HEK293 (cell line): ENCODE data around the gene ZBTB25.

Experiments used
- CTCF ChIA-PET: fragments of 350-600 bp; formaldehyde crosslinking; extraction: SDS; loops from one replicate; lab custom pipeline; 2021; ENCODE audit warnings: antibody characterized with exemption; lab: Yijun Ruan, JAX
- POLR2A ChIA-PET: fragments of 300-600 bp; formaldehyde crosslinking; extraction: SDS; loops from one replicate; lab custom pipeline; 2020; ENCODE audit warnings: antibody characterized with exemption, inconsistent platforms; lab: Yijun Ruan, JAX
- H3K27ac ChIP-seq: fragments of 200-500 bp; sonication (Bioruptor generic); 2 replicates; pipeline ENCODE4 v1.5.1; 2014; ENCODE audit warnings: low read depth, low read length, control low read depth, inconsistent platforms; ENCODE audit errors: extremely low read depth
- H3K36me3 ChIP-seq, 2 experiments: fragments of 200-500 bp in 1 of 2; sonication (Bioruptor generic) in 1 of 2; 1 replicate in 1 of 2; 2 replicates in 1 of 2; pipeline ENCODE4 v1.5.1; 2014 to 2017; ENCODE audit warnings: inconsistent platforms in 2 of 2, low read length in 2 of 2; ENCODE audit not compliant: control insufficient read depth in 2 of 2, insufficient read depth in 1 of 2
- H3K4me1 ChIP-seq: fragments of 200-500 bp; sonication (Bioruptor generic); 2 replicates; pipeline ENCODE4 v1.5.1; 2014; ENCODE audit warnings: mild to moderate bottlenecking, low read length, inconsistent platforms; ENCODE audit not compliant: control insufficient read depth, insufficient read depth
- H3K4me3 ChIP-seq: 2 replicates; pipeline ENCODE4 v1.5.1; 2011; ENCODE audit warnings: low read depth, mild to moderate bottlenecking, control low read depth, low read length, moderate library complexity
- H3K9me3 ChIP-seq: fragments of 200-500 bp; sonication (Bioruptor generic); 2 replicates; pipeline ENCODE4 v1.5.1; 2014; ENCODE audit warnings: low read depth, low read length, inconsistent platforms; ENCODE audit not compliant: control insufficient read depth, insufficient read depth
- GFI1B ChIP-seq: fragments of 450-650 bp; formaldehyde crosslinking; IDR thresholded peaks from 2 replicates; pipeline ENCODE4 v1.5.1; 2016; ENCODE audit warnings: missing biosample characterization, missing genetic modification characterization
- GLIS2 ChIP-seq: fragments of 450-650 bp; formaldehyde crosslinking; IDR thresholded peaks from 2 replicates; pipeline ENCODE4 v1.5.1; 2016; ENCODE audit warnings: missing biosample characterization, missing genetic modification characterization
- KLF1 ChIP-seq: fragments of 450-650 bp; formaldehyde crosslinking; IDR thresholded peaks from 2 replicates; pipeline ENCODE4 v1.5.1; 2016; ENCODE audit warnings: missing biosample characterization, missing genetic modification characterization
- MZF1 ChIP-seq: fragments of 450-650 bp; formaldehyde crosslinking; IDR thresholded peaks from 2 replicates; pipeline ENCODE4 v1.5.1; 2017; ENCODE audit warnings: missing biosample characterization, missing genetic modification characterization, borderline replicate concordance
- PRDM1 ChIP-seq: fragments of 450-650 bp; formaldehyde crosslinking; IDR thresholded peaks from 2 replicates; pipeline ENCODE4; 2016; ENCODE audit warnings: missing biosample characterization, missing genetic modification characterization
- SP2 ChIP-seq: fragments of 450-650 bp; formaldehyde crosslinking; IDR thresholded peaks from 2 replicates; pipeline ENCODE4 v1.5.1; 2016; ENCODE audit warnings: missing biosample characterization, missing genetic modification characterization
- SP7 ChIP-seq: fragments of 450-650 bp; formaldehyde crosslinking; IDR thresholded peaks from 2 replicates; pipeline ENCODE4 v1.5.1; 2016; ENCODE audit warnings: missing biosample characterization, missing genetic modification characterization
- ZBTB49 ChIP-seq: fragments of 450-650 bp; formaldehyde crosslinking; IDR thresholded peaks from 2 replicates; pipeline ENCODE4 v1.5.1; 2016; ENCODE audit warnings: missing biosample characterization, missing genetic modification characterization, low read depth
- ZBTB6 ChIP-seq: fragments of 450-650 bp; formaldehyde crosslinking; IDR thresholded peaks from 2 replicates; pipeline ENCODE4 v1.5.1; 2017; ENCODE audit warnings: missing biosample characterization, missing genetic modification characterization
- ZNF350 ChIP-seq: fragments of 450-650 bp; formaldehyde crosslinking; IDR thresholded peaks from 2 replicates; pipeline ENCODE4 v1.5.0; 2017; ENCODE audit warnings: missing biosample characterization, mild to moderate bottlenecking, missing genetic modification characterization
- ZNF366 ChIP-seq: fragments of 450-650 bp; formaldehyde crosslinking; conservative IDR thresholded peaks from 2 replicates; pipeline ENCODE4 v1.5.1; 2016; ENCODE audit warnings: missing biosample characterization, missing genetic modification characterization
- ZNF513 ChIP-seq: fragments of 450-650 bp; IDR thresholded peaks from 2 replicates; pipeline ENCODE4 v1.5.1; 2018; ENCODE audit warnings: missing biosample characterization, missing genetic modification characterization
- ZSCAN30 ChIP-seq: fragments of 450-650 bp; IDR thresholded peaks from 2 replicates; pipeline ENCODE4 v1.5.1; 2018; ENCODE audit warnings: missing biosample characterization, mild to moderate bottlenecking, missing genetic modification characterization, moderate library complexity
- TF ChIP-seq, protein P1 (sequence below): fragments of 450-650 bp; formaldehyde crosslinking; IDR thresholded peaks from 2 replicates; pipeline ENCODE4 v1.5.1; 2016; ENCODE audit warnings: missing biosample characterization, missing genetic modification characterization

ZBTB25 gene

GRCh38 chr14:64509036-64509435 lies 5.4 kb upstream of the ZBTB25 start (continued):
- TF ChIP-seq ZBTB6 (peak; percentile 54; the same call in 1 of the 2 replicates), ZBTB49 (tag by site-specific recombination) (no peak), ZSCAN30 (no peak), GFI1B (tag by site-specific recombination) (no peak), KLF1 (tag by site-specific recombination) (peak; percentile 42; the same call in 1 of the 2 replicates), GLIS2 (no peak), PRDM1 (tag by site-specific recombination) (no peak), SP2 (tag by site-specific recombination) (no peak), ZNF350 (tag by site-specific recombination) (no peak)
- TF ChIP-seq, protein P1, sequence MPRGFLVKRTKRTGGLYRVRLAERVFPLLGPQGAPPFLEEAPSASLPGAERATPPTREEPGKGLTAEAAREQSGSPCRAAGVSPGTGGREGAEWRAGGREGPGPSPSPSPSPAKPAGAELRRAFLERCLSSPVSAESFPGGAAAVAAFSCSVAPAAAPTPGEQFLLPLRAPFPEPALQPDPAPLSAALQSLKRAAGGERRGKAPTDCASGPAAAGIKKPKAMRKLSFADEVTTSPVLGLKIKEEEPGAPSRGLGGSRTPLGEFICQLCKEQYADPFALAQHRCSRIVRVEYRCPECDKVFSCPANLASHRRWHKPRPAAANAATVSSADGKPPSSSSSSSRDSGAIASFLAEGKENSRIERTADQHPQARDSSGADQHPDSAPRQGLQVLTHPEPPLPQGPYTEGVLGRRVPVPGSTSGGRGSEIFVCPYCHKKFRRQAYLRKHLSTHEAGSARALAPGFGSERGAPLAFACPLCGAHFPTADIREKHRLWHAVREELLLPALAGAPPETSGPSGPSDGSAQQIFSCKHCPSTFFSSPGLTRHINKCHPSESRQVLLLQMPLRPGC (tag by site-specific recombination): no peak

GRCh38 chr14:64508215-64508776 lies 4.7 kb upstream of the ZBTB25 start:
- TF ChIP-seq ZNF366 (tag by site-specific recombination) (no peak), MZF1 (tag by site-specific recombination) (peak; percentile 59)
- no peaks in the 10 kb centered on the region; a peak in 1 of 3 replicates for H3K36me3 ChIP-seq
- ChIA-PET CTCF (interaction anchor here (0.6 to 1.7 kb wide), 6 partner anchors 11 to 479 kb away, joined by 3 to 5 read pairs (median 4); no protein-coding TSS in a partner anchor), POLR2A (interaction anchor here (0.6 to 0.9 kb wide), 2 partner anchors 14 to 190 kb away, joined by 3 to 4 read pairs; no protein-coding TSS in a partner anchor)
- H3K27ac ChIP-seq: no peak overlapping the region
- H3K4me1 ChIP-seq: peaks cover 9% of the 10 kb centered on the region
- no peaks in the 10 kb centered on the region for H3K9me3 ChIP-seq
- no peak overlapping the region for H3K4me3 ChIP-seq

- POLR2A ChIA-PET: no interaction called here
- Histone ChIP-seq H3K4me1 (peaks cover 10% of the 10 kb centered on the region), H3K4me3 (no peak overlapping the region), H3K27ac (no peak overlapping the region), H3K9me3 (no peaks in the 10 kb centered on the region), H3K36me3 (no peaks in the 10 kb centered on the region)
- TF ChIP-seq SP7 (tag by site-specific recombination) (0 out of 2 replicates have a peak, but pooled peaks have one; percentile 18), ZNF513 (tag by site-specific recombination) (no peak)
- CTCF ChIA-PET: interaction anchor here (0.6 to 1.0 kb wide), 3 partner anchors 13 to 78 kb away, joined by 3 to 4 read pairs (median 3); no protein-coding TSS in a partner anchor
Measured at GRCh38 chr14:64507376-64508156, 3.9 kb upstream of the ZBTB25 start.
